ENCODE data around the gene RYR1. TPM values are rescaled to one million over a fixed set of nuclear protein-coding genes. Genes with fewer than 3 reads are reported as not detected.

RYR1 gene
- total RNA-seq, 1 donor from 2014 or later, result 0.32 TPM

DNA sequence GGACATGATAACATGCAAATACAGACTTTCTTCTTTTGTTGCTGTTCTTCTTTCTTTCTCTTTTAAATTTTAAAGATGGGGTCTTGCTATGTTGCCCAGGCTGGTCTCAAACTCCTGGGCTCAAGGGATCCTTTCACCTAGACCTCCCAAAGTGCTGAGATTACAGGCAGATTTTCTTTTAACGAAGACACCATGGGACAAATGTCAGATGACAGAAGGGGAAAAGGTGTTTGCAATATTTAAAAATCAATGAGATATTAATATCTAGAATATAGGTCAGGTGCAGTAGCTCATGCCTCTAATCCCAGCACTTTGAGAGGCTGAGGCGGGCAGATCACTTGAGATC, 3.7 kb upstream of the RYR1 start:
- peaks cover 1% of the 10 kb centered on the region for H3K4me1 Mint-ChIP-seq (ENCODE audit: low read depth, unreplicated experiment)
- peaks cover 23% of the 10 kb centered on the region for H3K27me3 Mint-ChIP-seq (ENCODE audit: low read depth, unreplicated experiment)
- Histone ChIP-seq H3K36me3 (ENCODE audit: insufficient read depth, low read length) (no peaks in the 10 kb centered on the region), H3K4me3 (ENCODE audit: insufficient read depth, low read depth, low read length) (no peak overlapping the region), H3K4me2 (ENCODE audit: low read length) (no peak overlapping the region), H3K9me3 (ENCODE audit: insufficient read depth, low read depth, low read length) (no peaks in the 10 kb centered on the region), H3K9ac (ENCODE audit: low read length) (no peak overlapping the region), H3K27ac (ENCODE audit: low read depth, low read length) (no peak overlapping the region), H3K27me3 (ENCODE audit: insufficient read depth, low read length) (peaks cover 16% of the 10 kb centered on the region), H3K79me2 (ENCODE audit: insufficient read depth, low read length) (no peaks in the 10 kb centered on the region), H3K4me1 (ENCODE audit: insufficient read depth, low read length) (no peaks in the 10 kb centered on the region), H4K20me1 (ENCODE audit: insufficient read depth, low read length) (no peaks in the 10 kb centered on the region), H2AFZ (ENCODE audit: low read depth, low read length) (no peak overlapping the region)
- DNase-seq (ENCODE audit: low read depth), result no peak
- H3K36me3 Mint-ChIP-seq (ENCODE audit: low read depth, unreplicated experiment), result peaks cover 2% of the 10 kb centered on the region
- no peak overlapping the region for H3K27ac Mint-ChIP-seq (ENCODE audit: unreplicated experiment)
- TF ChIP-seq EZH2 (IDR thresholded peaks at IDR 0.05; ENCODE audit: insufficient read depth, low read length) (no peak), CTCF (IDR thresholded peaks at IDR 0.05; ENCODE audit: insufficient read depth, low read depth, low read length) (no peak)
- FAIRE-seq, result no peak
- no peak overlapping the region for H3K4me3 Mint-ChIP-seq (ENCODE audit: unreplicated experiment)
- H3K9me3 Mint-ChIP-seq (ENCODE audit: unreplicated experiment), result peaks cover 1% of the 10 kb centered on the region

GRCh38 chr19:38430931-38431330, 2.6 kb upstream of the RYR1 start:
- no peaks in the 10 kb centered on the region for H3K79me2 ChIP-seq (ENCODE audit: insufficient read depth, low read length)
- FAIRE-seq, result no peak
- DNase-seq (ENCODE audit: low read depth), result no peak
- no peaks in the 10 kb centered on the region for H3K4me1 ChIP-seq (ENCODE audit: insufficient read depth, low read length)
- H3K36me3 Mint-ChIP-seq (ENCODE audit: low read depth, unreplicated experiment), result no peaks in the 10 kb centered on the region
- no peaks in the 10 kb centered on the region for H3K36me3 ChIP-seq (ENCODE audit: insufficient read depth, low read length)
- no peaks in the 10 kb centered on the region for H3K9me3 ChIP-seq (ENCODE audit: insufficient read depth, low read depth, low read length)
- no peak overlapping the region for H3K27ac ChIP-seq (ENCODE audit: low read depth, low read length)
- H3K27me3 ChIP-seq (ENCODE audit: insufficient read depth, low read length), result peaks cover 14% of the 10 kb centered on the region
- H3K27ac Mint-ChIP-seq (ENCODE audit: unreplicated experiment), result no peak overlapping the region
- no peak for TF ChIP-seq EZH2 (IDR thresholded peaks at IDR 0.05; ENCODE audit: insufficient read depth, low read length)
- no peak for TF ChIP-seq CTCF (IDR thresholded peaks at IDR 0.05; ENCODE audit: insufficient read depth, low read depth, low read length)
- H3K4me3 ChIP-seq (ENCODE audit: insufficient read depth, low read depth, low read length), result no peak overlapping the region
- no peak overlapping the region for H3K9ac ChIP-seq (ENCODE audit: low read length)
- no peak overlapping the region for H3K4me3 Mint-ChIP-seq (ENCODE audit: unreplicated experiment)
- H4K20me1 ChIP-seq (ENCODE audit: insufficient read depth, low read length), result no peaks in the 10 kb centered on the region
- no peak overlapping the region for H2AFZ ChIP-seq (ENCODE audit: low read depth, low read length)
- H3K4me1 Mint-ChIP-seq (ENCODE audit: low read depth, unreplicated experiment), result peaks cover 1% of the 10 kb centered on the region
- peaks cover 23% of the 10 kb centered on the region for H3K27me3 Mint-ChIP-seq (ENCODE audit: low read depth, unreplicated experiment)
- H3K9me3 Mint-ChIP-seq (ENCODE audit: unreplicated experiment), result peaks cover 1% of the 10 kb centered on the region
- no peak overlapping the region for H3K4me2 ChIP-seq (ENCODE audit: low read length)

GRCh38 chr19:38434549-38435051, 1.1 kb downstream of the RYR1 start:
- H3K27me3 Mint-ChIP-seq (ENCODE audit: low read depth, unreplicated experiment), result peaks cover 18% of the 10 kb centered on the region
- Histone ChIP-seq H3K9me3 (ENCODE audit: insufficient read depth, low read depth, low read length) (no peaks in the 10 kb centered on the region), H3K4me3 (ENCODE audit: insufficient read depth, low read depth, low read length) (no peak overlapping the region), H3K9ac (ENCODE audit: low read length) (no peak overlapping the region), H4K20me1 (ENCODE audit: insufficient read depth, low read length) (no peaks in the 10 kb centered on the region), H3K4me2 (ENCODE audit: low read length) (no peak overlapping the region), H3K36me3 (ENCODE audit: insufficient read depth, low read length) (no peaks in the 10 kb centered on the region), H2AFZ (ENCODE audit: low read depth, low read length) (no peak overlapping the region), H3K27me3 (ENCODE audit: insufficient read depth, low read length) (peaks cover 10% of the 10 kb centered on the region), H3K27ac (ENCODE audit: low read depth, low read length) (no peak overlapping the region), H3K79me2 (ENCODE audit: insufficient read depth, low read length) (no peaks in the 10 kb centered on the region), H3K4me1 (ENCODE audit: insufficient read depth, low read length) (no peaks in the 10 kb centered on the region)
- no peak for DNase-seq (ENCODE audit: low read depth)
- H3K36me3 Mint-ChIP-seq (ENCODE audit: low read depth, unreplicated experiment), result no peaks in the 10 kb centered on the region
- H3K27ac Mint-ChIP-seq (ENCODE audit: unreplicated experiment), result no peak overlapping the region
- peaks cover 1% of the 10 kb centered on the region for H3K9me3 Mint-ChIP-seq (ENCODE audit: unreplicated experiment)
- H3K4me1 Mint-ChIP-seq (ENCODE audit: low read depth, unreplicated experiment), result no peaks in the 10 kb centered on the region
- no peak for FAIRE-seq
- no peak for TF ChIP-seq EZH2 (IDR thresholded peaks at IDR 0.05; ENCODE audit: insufficient read depth, low read length)
- no peak for TF ChIP-seq CTCF (IDR thresholded peaks at IDR 0.05; ENCODE audit: insufficient read depth, low read depth, low read length)
- H3K4me3 Mint-ChIP-seq (ENCODE audit: unreplicated experiment), result no peak overlapping the region

Data from astrocyte (in vitro differentiated cells and primary cell).